GM12878 (cell line): ENCODE measurements around the gene SPATA16.

ENCODE experiments used
- CHD2 ChIP-seq: IDR thresholded peaks from 2 replicates; pipeline ENCODE4 v1.6.1; 2011; ENCODE audit warnings: low read depth, low read length, improper control_type of control experiment, borderline replicate concordance
- EZH2 ChIP-seq: IDR thresholded peaks from 2 replicates; pipeline ENCODE4 v1.6.1; 2012; ENCODE audit warnings: low read depth, mild to moderate bottlenecking, control low read depth, inconsistent platforms, low read length, borderline replicate concordance; ENCODE audit not compliant: control insufficient read depth
- HDAC2 ChIP-seq: fragments of 200-600 bp; sonication (generic); IDR thresholded peaks from 2 replicates; pipeline ENCODE4 v1.6.1; 2017
- MXI1 ChIP-seq: fragments of 150-350 bp; IDR thresholded peaks from 2 replicates; pipeline ENCODE4 v1.6.1; 2011; ENCODE audit warnings: low read depth, mild to moderate bottlenecking, inconsistent platforms, low read length, improper control_type of control experiment
- POLR2AphosphoS5 ChIP-seq: IDR thresholded peaks from 2 replicates; pipeline ENCODE4 v1.6.1; 2011; ENCODE audit warnings: mild to moderate bottlenecking, low read length, inconsistent platforms
- SREBF2 ChIP-seq: IDR thresholded peaks from 2 replicates; pipeline ENCODE4 v1.6.1; 2012; ENCODE audit warnings: mild to moderate bottlenecking, low read length
- TF ChIP-seq, protein P1 (sequence below), 3 experiments: IDR thresholded peaks in 2 of 3; conservative IDR thresholded peaks in 1 of 3; 2 replicates each; pipeline ENCODE4 v1.5.1; 2011; ENCODE audit warnings: low read depth in 3 of 3, low read length in 3 of 3, mild to moderate bottlenecking in 3 of 3, control low read depth in 2 of 3, moderate library complexity in 2 of 3, inconsistent platforms in 1 of 3, mixed read lengths in 1 of 3; ENCODE audit not compliant: control insufficient read depth in 2 of 3, insufficient read depth in 1 of 3; ENCODE audit errors: extremely low read depth in 1 of 3
- TF ChIP-seq, protein P2 (sequence below): IDR thresholded peaks from 2 replicates; pipeline ENCODE4 v1.6.1; 2012; ENCODE audit warnings: low read length, inconsistent platforms
- TF ChIP-seq, protein P3 (sequence below): IDR thresholded peaks from 2 replicates; pipeline ENCODE4 v1.6.1; 2012; ENCODE audit warnings: low read depth, low read length, improper control_type of control experiment
- TF ChIP-seq, protein P4 (sequence below): IDR thresholded peaks from 2 replicates; pipeline ENCODE4 v1.6.1; 2012; ENCODE audit warnings: improper control_type of control experiment, low read depth, low read length; ENCODE audit not compliant: insufficient replicate concordance
- TF ChIP-seq, protein P5 (sequence below): IDR thresholded peaks from 2 replicates; pipeline ENCODE4 v1.6.1; 2011; ENCODE audit warnings: borderline replicate concordance, low read depth, mild to moderate bottlenecking, moderate library complexity, mixed read lengths, low read length; ENCODE audit not compliant: insufficient read depth; ENCODE audit errors: extremely low read length

DNA sequence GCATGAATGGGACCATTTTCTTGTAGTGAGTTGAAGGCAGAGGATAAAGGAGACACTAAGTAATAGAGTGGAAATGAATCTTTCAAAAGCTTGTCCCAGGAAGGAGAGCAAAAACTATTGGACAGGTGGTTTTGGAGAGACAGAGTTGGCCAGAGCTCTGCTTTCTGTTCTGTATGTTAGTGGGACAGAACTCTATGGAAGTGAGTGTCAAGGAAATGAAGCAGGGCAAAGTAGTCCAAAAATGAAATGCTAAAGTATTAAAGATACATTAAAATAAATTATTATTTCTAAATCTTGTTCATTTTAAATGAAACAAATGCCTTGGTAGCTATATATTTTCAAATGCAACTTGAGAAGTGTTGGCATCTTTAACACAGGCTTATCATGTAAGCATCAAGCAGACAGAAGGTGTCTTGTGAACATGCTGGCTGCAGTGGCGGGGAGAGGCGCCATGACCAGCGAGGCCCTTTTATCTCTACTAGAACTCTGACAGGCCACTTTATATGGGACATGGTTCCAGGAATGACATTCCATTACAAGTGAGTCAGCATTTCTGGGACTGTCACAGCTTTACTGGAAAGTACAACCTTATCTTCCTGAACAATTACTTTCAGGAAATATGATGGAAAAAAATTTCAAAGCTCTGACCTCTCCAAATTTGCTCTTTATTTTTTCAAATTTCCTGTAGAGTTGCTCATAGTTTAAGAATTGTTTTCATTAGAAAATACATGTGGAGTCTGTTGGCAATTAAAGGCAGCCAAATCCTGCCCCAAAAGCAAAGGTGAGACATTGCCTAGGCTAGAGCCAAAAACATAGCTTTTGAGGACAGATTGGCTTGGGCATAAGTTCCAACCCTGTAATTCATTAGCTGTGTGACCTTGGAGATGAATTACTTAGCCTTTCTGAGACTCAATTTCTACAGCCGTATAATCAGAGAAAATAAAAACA is 284.0 kb downstream of the SPATA16 start:
- TF ChIP-seq HDAC2: no peak
- TF ChIP-seq, protein P1, sequence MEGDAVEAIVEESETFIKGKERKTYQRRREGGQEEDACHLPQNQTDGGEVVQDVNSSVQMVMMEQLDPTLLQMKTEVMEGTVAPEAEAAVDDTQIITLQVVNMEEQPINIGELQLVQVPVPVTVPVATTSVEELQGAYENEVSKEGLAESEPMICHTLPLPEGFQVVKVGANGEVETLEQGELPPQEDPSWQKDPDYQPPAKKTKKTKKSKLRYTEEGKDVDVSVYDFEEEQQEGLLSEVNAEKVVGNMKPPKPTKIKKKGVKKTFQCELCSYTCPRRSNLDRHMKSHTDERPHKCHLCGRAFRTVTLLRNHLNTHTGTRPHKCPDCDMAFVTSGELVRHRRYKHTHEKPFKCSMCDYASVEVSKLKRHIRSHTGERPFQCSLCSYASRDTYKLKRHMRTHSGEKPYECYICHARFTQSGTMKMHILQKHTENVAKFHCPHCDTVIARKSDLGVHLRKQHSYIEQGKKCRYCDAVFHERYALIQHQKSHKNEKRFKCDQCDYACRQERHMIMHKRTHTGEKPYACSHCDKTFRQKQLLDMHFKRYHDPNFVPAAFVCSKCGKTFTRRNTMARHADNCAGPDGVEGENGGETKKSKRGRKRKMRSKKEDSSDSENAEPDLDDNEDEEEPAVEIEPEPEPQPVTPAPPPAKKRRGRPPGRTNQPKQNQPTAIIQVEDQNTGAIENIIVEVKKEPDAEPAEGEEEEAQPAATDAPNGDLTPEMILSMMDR (IDR thresholded peaks at IDR 0.05 in 2 of 3, conservative IDR thresholded peaks at IDR 0.05 in 1 of 3; ENCODE audit: control insufficient read depth in 2 of 3, extremely low read depth in 1 of 3, insufficient read depth in 1 of 3, low read depth in 3 of 3, low read length in 3 of 3): no peak
- TF ChIP-seq, protein P2, sequence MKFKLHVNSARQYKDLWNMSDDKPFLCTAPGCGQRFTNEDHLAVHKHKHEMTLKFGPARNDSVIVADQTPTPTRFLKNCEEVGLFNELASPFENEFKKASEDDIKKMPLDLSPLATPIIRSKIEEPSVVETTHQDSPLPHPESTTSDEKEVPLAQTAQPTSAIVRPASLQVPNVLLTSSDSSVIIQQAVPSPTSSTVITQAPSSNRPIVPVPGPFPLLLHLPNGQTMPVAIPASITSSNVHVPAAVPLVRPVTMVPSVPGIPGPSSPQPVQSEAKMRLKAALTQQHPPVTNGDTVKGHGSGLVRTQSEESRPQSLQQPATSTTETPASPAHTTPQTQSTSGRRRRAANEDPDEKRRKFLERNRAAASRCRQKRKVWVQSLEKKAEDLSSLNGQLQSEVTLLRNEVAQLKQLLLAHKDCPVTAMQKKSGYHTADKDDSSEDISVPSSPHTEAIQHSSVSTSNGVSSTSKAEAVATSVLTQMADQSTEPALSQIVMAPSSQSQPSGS: no peak
- TF ChIP-seq, protein P3, sequence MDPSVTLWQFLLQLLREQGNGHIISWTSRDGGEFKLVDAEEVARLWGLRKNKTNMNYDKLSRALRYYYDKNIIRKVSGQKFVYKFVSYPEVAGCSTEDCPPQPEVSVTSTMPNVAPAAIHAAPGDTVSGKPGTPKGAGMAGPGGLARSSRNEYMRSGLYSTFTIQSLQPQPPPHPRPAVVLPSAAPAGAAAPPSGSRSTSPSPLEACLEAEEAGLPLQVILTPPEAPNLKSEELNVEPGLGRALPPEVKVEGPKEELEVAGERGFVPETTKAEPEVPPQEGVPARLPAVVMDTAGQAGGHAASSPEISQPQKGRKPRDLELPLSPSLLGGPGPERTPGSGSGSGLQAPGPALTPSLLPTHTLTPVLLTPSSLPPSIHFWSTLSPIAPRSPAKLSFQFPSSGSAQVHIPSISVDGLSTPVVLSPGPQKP: no peak
- no peak for TF ChIP-seq MXI1
- TF ChIP-seq, protein P4, sequence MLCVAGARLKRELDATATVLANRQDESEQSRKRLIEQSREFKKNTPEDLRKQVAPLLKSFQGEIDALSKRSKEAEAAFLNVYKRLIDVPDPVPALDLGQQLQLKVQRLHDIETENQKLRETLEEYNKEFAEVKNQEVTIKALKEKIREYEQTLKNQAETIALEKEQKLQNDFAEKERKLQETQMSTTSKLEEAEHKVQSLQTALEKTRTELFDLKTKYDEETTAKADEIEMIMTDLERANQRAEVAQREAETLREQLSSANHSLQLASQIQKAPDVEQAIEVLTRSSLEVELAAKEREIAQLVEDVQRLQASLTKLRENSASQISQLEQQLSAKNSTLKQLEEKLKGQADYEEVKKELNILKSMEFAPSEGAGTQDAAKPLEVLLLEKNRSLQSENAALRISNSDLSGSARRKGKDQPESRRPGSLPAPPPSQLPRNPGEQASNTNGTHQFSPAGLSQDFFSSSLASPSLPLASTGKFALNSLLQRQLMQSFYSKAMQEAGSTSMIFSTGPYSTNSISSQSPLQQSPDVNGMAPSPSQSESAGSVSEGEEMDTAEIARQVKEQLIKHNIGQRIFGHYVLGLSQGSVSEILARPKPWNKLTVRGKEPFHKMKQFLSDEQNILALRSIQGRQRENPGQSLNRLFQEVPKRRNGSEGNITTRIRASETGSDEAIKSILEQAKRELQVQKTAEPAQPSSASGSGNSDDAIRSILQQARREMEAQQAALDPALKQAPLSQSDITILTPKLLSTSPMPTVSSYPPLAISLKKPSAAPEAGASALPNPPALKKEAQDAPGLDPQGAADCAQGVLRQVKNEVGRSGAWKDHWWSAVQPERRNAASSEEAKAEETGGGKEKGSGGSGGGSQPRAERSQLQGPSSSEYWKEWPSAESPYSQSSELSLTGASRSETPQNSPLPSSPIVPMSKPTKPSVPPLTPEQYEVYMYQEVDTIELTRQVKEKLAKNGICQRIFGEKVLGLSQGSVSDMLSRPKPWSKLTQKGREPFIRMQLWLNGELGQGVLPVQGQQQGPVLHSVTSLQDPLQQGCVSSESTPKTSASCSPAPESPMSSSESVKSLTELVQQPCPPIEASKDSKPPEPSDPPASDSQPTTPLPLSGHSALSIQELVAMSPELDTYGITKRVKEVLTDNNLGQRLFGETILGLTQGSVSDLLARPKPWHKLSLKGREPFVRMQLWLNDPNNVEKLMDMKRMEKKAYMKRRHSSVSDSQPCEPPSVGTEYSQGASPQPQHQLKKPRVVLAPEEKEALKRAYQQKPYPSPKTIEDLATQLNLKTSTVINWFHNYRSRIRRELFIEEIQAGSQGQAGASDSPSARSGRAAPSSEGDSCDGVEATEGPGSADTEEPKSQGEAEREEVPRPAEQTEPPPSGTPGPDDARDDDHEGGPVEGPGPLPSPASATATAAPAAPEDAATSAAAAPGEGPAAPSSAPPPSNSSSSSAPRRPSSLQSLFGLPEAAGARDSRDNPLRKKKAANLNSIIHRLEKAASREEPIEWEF: no peak
- TF ChIP-seq SREBF2: no peak
- no peak for TF ChIP-seq EZH2
- TF ChIP-seq POLR2AphosphoS5: no peak
- TF ChIP-seq CHD2: no peak
- TF ChIP-seq, protein P5, sequence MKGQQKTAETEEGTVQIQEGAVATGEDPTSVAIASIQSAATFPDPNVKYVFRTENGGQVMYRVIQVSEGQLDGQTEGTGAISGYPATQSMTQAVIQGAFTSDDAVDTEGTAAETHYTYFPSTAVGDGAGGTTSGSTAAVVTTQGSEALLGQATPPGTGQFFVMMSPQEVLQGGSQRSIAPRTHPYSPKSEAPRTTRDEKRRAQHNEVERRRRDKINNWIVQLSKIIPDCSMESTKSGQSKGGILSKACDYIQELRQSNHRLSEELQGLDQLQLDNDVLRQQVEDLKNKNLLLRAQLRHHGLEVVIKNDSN: no peak
